ENCODE measurements around the gene CLPSL2.

- TF ChIP-seq POLR2A (IDR thresholded peaks at IDR 0.05; ENCODE audit: low read depth, low read length) (no peak), TAF1 (IDR thresholded peaks at IDR 0.05; ENCODE audit: low read depth, low read length) (no peak), POLR2AphosphoS5 (IDR thresholded peaks at IDR 0.05; ENCODE audit: low read depth, low read length) (no peak), POU2F2 (IDR thresholded peaks at IDR 0.05; ENCODE audit: low read depth, low read length) (no peak)
These were observed 41.1 kb downstream of the CLPSL2 start for GRCh38 chr6:35817515-35817914.

All from GM12891 (cell line).